Breast epithelium (tissue), 3 donors: Measurements from ENCODE around the gene DVL1.

ENCODE experiments used
- POLR2A ChIP-seq: fragments of 450-650 bp; IDR thresholded peaks from one replicate; pipeline ENCODE4 v1.6.1; 2016; ENCODE audit warnings: antibody characterized with exemption, mild to moderate bottlenecking, moderate library complexity
- TF ChIP-seq, protein P1 (sequence below), 3 donors: fragments of 450-650 bp; IDR thresholded peaks; one replicate each; pipeline ENCODE4 v1.5.1; 2016 to 2017; ENCODE audit warnings: antibody characterized with exemption in 3 of 3, mild to moderate bottlenecking in 3 of 3, moderate library complexity in 3 of 3

DNA sequence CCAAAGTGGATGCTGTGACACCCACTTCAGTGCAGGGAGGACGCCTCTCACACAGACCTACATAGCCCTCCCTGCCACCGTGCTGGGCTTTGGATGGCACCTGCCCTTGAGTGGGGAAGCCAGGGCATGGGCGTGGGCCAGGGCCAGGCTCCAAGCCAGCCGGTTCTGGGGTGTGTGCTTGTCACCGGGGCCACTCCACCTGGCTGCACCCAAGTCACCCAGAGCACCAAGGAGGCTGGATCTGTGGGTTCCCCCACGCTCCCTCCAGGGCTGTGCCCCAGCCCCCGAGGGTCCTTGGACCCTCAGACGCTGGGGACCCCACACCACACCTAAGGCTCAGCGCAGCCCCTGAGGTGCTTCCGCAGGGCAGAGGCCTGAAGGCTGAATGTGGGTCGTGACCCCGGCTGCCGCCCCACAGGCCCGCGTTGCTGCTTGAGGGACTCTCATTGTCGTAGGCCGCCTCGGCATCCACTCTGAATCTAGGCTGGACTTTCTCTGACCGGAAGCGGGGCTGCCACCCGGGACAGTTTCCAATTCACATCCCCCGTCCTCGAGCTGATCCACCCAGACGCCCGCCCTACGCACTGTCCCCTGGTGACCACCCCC lies 7.7 kb upstream of the DVL1 start:
- TF ChIP-seq, protein P1, sequence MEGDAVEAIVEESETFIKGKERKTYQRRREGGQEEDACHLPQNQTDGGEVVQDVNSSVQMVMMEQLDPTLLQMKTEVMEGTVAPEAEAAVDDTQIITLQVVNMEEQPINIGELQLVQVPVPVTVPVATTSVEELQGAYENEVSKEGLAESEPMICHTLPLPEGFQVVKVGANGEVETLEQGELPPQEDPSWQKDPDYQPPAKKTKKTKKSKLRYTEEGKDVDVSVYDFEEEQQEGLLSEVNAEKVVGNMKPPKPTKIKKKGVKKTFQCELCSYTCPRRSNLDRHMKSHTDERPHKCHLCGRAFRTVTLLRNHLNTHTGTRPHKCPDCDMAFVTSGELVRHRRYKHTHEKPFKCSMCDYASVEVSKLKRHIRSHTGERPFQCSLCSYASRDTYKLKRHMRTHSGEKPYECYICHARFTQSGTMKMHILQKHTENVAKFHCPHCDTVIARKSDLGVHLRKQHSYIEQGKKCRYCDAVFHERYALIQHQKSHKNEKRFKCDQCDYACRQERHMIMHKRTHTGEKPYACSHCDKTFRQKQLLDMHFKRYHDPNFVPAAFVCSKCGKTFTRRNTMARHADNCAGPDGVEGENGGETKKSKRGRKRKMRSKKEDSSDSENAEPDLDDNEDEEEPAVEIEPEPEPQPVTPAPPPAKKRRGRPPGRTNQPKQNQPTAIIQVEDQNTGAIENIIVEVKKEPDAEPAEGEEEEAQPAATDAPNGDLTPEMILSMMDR (IDR thresholded peaks at IDR 0.05), result no peak
- no peak for TF ChIP-seq POLR2A
